ENCODE data around the gene ABCA4. TPM values are rescaled to one million over a fixed set of nuclear protein-coding genes. Genes with fewer than 3 reads are reported as not detected.
A peak's percentile ranks its signal among the peaks of the same experiment; 100 is the strongest.

Gene ABCA4
- total and polyA plus RNA-seq, 8 donors = 0.08 to 1.2 (median 0.37) TPM; not detected in 5

- H3K36me3 ChIP-seq = no peaks in the 10 kb centered on the region
- peaks cover 0 to 36% (median 26%) of the 10 kb centered on the region in 4 donors for H3K4me1 ChIP-seq
- TF ChIP-seq CTCF (IDR thresholded peaks at IDR 0.05) (no peak), POLR2A (IDR thresholded peaks at IDR 0.05) (no peak), POLR2AphosphoS5 (IDR thresholded peaks at IDR 0.05) (no peak), EP300 (IDR thresholded peaks at IDR 0.05) (no peak)
- no peaks in the 10 kb centered on the region for H3K9me3 ChIP-seq
- intact Hi-C loops (cut with DNase I; ENCODE audit: low total_unique reads) = loop anchor here (5.0 kb wide), 1 partner anchor 272 kb away; no protein-coding TSS in a partner anchor
- WGBS, 5 donors = 62 to 73% (median 63%) methylated on average over 2 of the region's 2 CpGs
- no peak overlapping the region for H3K4me3 ChIP-seq
- no peak for DNase-seq
- peak overlapping the region in 1 of 5 donors; percentile 4 for H3K27ac ChIP-seq
- H3K27me3 ChIP-seq = peaks cover 0 to 4% (median 0%) of the 10 kb centered on the region in 3 donors
Measured at GRCh38 chr1:94060720-94061119, 60.2 kb downstream of the ABCA4 start.

- peaks cover 0 to 26% (median 17%) of the 10 kb centered on the region in 4 donors for H3K4me1 ChIP-seq
- H3K27me3 ChIP-seq = peaks cover 0 to 4% (median 0%) of the 10 kb centered on the region in 3 donors
- H3K36me3 ChIP-seq = no peaks in the 10 kb centered on the region
- no peak overlapping the region for H3K27ac ChIP-seq
- no peak for DNase-seq
- H3K9me3 ChIP-seq = no peaks in the 10 kb centered on the region
- 55 to 71% (median 66%) methylated on average over 3 of the region's 3 CpGs for WGBS, 5 donors
- intact Hi-C loops (cut with DNase I; ENCODE audit: low total_unique reads) = no loop called here
- H3K4me3 ChIP-seq = no peak overlapping the region
- TF ChIP-seq CTCF (IDR thresholded peaks at IDR 0.05) = no peak
Measured at GRCh38 chr1:94058766-94059165, 62.2 kb downstream of the ABCA4 start.

DNA sequence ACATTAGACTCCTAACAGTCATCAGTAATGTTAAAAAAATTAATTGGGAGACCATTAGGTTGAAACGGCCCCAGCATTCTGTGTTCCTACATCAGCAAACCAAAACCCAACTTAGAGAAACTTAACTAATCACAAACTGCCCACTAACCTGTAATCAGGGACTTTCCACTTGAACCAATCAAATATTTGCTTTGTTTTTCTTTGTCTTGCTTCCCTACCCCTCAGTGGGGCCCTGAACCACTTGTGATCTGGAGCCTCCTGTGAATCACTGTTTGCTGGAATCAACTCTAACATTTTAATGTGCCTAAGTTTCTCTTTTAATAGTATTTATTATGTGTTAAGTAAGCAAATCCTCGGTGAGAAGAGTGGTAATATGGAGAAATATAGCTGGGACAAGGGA is 64.0 kb downstream of the ABCA4 start:
- TF ChIP-seq CTCF (IDR thresholded peaks at IDR 0.05) (no peak), EP300 (IDR thresholded peaks at IDR 0.05) (no peak), POLR2AphosphoS5 (IDR thresholded peaks at IDR 0.05) (no peak), POLR2A (IDR thresholded peaks at IDR 0.05) (no peak)
- intact Hi-C loops (cut with DNase I; ENCODE audit: low total_unique reads) = no loop called here
- 31 to 55% (median 44%) methylated on average over 2 of the region's 2 CpGs for WGBS, 5 donors
- H3K27me3 ChIP-seq = peaks cover 0 to 4% (median 0%) of the 10 kb centered on the region in 3 donors
- H3K4me1 ChIP-seq = peaks cover 0 to 11% (median 5%) of the 10 kb centered on the region in 4 donors
- no peaks in the 10 kb centered on the region for H3K36me3 ChIP-seq
- H3K27ac ChIP-seq = no peak overlapping the region
- no peak for DNase-seq
- no peak overlapping the region for H3K4me3 ChIP-seq
- no peaks in the 10 kb centered on the region for H3K9me3 ChIP-seq

DNA sequence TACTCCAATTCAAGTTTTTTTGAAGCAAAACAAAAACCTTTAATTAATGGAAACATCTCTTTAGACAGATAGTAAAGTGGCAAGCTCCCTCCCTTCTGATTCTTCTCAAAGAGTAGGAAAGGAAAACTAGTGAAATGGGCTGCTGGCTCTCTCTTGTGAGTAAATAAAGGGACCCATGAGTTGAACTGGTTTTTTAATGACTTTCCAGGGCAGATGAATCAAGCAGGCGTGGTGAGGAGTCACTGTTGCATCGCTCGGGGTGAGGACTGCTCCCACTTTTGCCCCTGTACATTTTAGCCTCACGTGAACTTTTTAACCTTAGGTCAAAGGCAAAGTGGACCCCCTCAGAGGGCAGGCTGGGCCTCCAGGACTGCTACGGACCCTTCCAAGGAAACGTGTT is 64.8 kb downstream of the ABCA4 start:
- H3K27ac ChIP-seq = no peak overlapping the region
- no peaks in the 10 kb centered on the region for H3K36me3 ChIP-seq
- peaks cover 0 to 3% (median under 1%) of the 10 kb centered on the region in 4 donors for H3K4me1 ChIP-seq
- intact Hi-C loops (cut with DNase I; ENCODE audit: low total_unique reads) = no loop called here
- H3K27me3 ChIP-seq = peaks cover 0 to 4% (median 0%) of the 10 kb centered on the region in 3 donors
- TF ChIP-seq CTCF (IDR thresholded peaks at IDR 0.05) = no peak
- TF ChIP-seq POLR2AphosphoS5 (IDR thresholded peaks at IDR 0.05) = no peak
- TF ChIP-seq POLR2A (IDR thresholded peaks at IDR 0.05) = no peak
- TF ChIP-seq EP300 (IDR thresholded peaks at IDR 0.05) = no peak
- no peak for DNase-seq
- no peak overlapping the region for H3K4me3 ChIP-seq
- 81 to 93% (median 91%) methylated on average over 6 of the region's 6 CpGs for WGBS, 5 donors
- no peaks in the 10 kb centered on the region for H3K9me3 ChIP-seq

Data from stomach (tissue), 9 donors.